Endothelial cell of umbilical vein (primary cell): ENCODE results near the gene TMEM253. TPM values are rescaled to one million over a fixed set of nuclear protein-coding genes. Genes with fewer than 3 reads are reported as not detected.

Experiments used
- BruUV-seq: library from RNA; stranded (reverse); fragments of 400-500 nt; replicated peaks from 2 replicates; lab custom pipeline; 2021; lab: Mats Ljungman, UMichigan
- CTCF ChIA-PET: fragments of 300-600, 350-600 bp; sonication (Branson Sonifier 250); formaldehyde crosslinking; loops from one replicate; lab custom pipeline; 2021; ENCODE audit warnings: antibody characterized with exemption, inconsistent platforms; lab: Charles Lee
- POLR2A ChIA-PET: fragments of 300-600, 350-600 bp; sonication (Branson Sonifier 250); formaldehyde crosslinking; loops from one replicate; lab custom pipeline; 2021; ENCODE audit warnings: antibody characterized with exemption, inconsistent platforms; lab: Charles Lee
- DNase-seq: peaks from one replicate; pipeline ENCODE4 v3.0.0-alpha.2; 2011; ENCODE audit warnings: low read depth, low spot score
- FAIRE-seq: peaks from 2 replicates; lab custom pipeline; 2011; peaks lifted over from hg19 to GRCh38; lab: Jason Lieb, UNC
- H2AFZ ChIP-seq: 2 replicates; pipeline ENCODE4 v1.6.0; 2012; ENCODE audit warnings: low read depth, low read length, control low read depth, inconsistent platforms
- H3K27ac ChIP-seq: 2 replicates; pipeline ENCODE4 v1.5.1; 2011; ENCODE audit warnings: low read depth, mild to moderate bottlenecking, control low read depth, low read length, moderate library complexity; ENCODE audit not compliant: insufficient read depth
- H3K27me3 ChIP-seq, 2 experiments: 2 replicates each; pipeline versions ENCODE4 v1.6.0 to v1.6.1; 2011; ENCODE audit warnings: low read length in 2 of 2, mixed read lengths in 1 of 2; ENCODE audit not compliant: control insufficient read depth in 2 of 2, insufficient read depth in 2 of 2
- H3K36me3 ChIP-seq, 2 experiments: 2 replicates in 1 of 2; 3 replicates in 1 of 2; pipeline ENCODE4 v1.5.1; 2011; ENCODE audit warnings: low read length in 2 of 2, mild to moderate bottlenecking in 1 of 2, moderate library complexity in 1 of 2; ENCODE audit not compliant: control insufficient read depth in 2 of 2, insufficient read depth in 2 of 2; ENCODE audit errors: extremely low read depth in 1 of 2
- H3K4me1 ChIP-seq: 3 replicates; pipeline ENCODE4 v1.5.1; 2011; ENCODE audit warnings: mild to moderate bottlenecking, low read length; ENCODE audit not compliant: control insufficient read depth, insufficient read depth; ENCODE audit errors: extremely low read depth
- H3K4me2 ChIP-seq: 2 replicates; pipeline ENCODE4 v1.6.1; 2011; ENCODE audit warnings: low read length, control low read depth, mixed read lengths; ENCODE audit not compliant: insufficient read depth
- H3K4me3 ChIP-seq, 3 experiments: fragments of 200-600 bp in 1 of 3; sonication (generic), shearing (Covaris generic) in 1 of 3; replicated peaks in 1 of 3; 2 replicates each; pipeline ENCODE4 v1.5.1; 2011 to 2016; ENCODE audit warnings: control low read depth in 3 of 3, low read length in 3 of 3, mild to moderate bottlenecking in 2 of 3, inconsistent platforms in 1 of 3, low read depth in 1 of 3, moderate library complexity in 1 of 3; ENCODE audit not compliant: insufficient read depth in 1 of 3
- H3K79me2 ChIP-seq: 2 replicates; pipeline ENCODE4 v1.6.0; 2012; ENCODE audit warnings: low read length, inconsistent platforms; ENCODE audit not compliant: control insufficient read depth, insufficient read depth
- H3K9ac ChIP-seq: replicated peaks from 2 replicates; pipeline ENCODE3; 2011; ENCODE audit warnings: low read length, control low read depth; ENCODE audit not compliant: insufficient read depth; ENCODE audit errors: extremely low read depth
- H3K9me1 ChIP-seq: replicated peaks from 3 replicates; pipeline ENCODE4 v1.6.0; 2011; ENCODE audit warnings: mild to moderate bottlenecking, low read length; ENCODE audit not compliant: control insufficient read depth, insufficient read depth; ENCODE audit errors: extremely low read depth
- H3K9me3 ChIP-seq: replicated peaks from 2 replicates; pipeline ENCODE4 v1.5.1; 2012; ENCODE audit warnings: low read length, inconsistent platforms; ENCODE audit not compliant: control insufficient read depth, insufficient read depth
- H4K20me1 ChIP-seq: replicated peaks from 2 replicates; pipeline ENCODE3; 2011; ENCODE audit warnings: mild to moderate bottlenecking, low read length; ENCODE audit not compliant: control insufficient read depth, insufficient read depth; ENCODE audit errors: extremely low read depth
- EZH2 ChIP-seq: IDR thresholded peaks from 2 replicates; pipeline ENCODE4 v1.6.1; 2012; ENCODE audit warnings: borderline replicate concordance, low read depth, mild to moderate bottlenecking, moderate library complexity, low read length, inconsistent platforms; ENCODE audit not compliant: severe bottlenecking
- FOS ChIP-seq: IDR thresholded peaks from 2 replicates; pipeline ENCODE4 v1.6.1; 2011; ENCODE audit warnings: mild to moderate bottlenecking, low read length, moderate library complexity, borderline replicate concordance; ENCODE audit not compliant: insufficient read depth
- GATA2 ChIP-seq: IDR thresholded peaks from 2 replicates; pipeline ENCODE4 v1.7.0; 2011; ENCODE audit warnings: low read depth, mild to moderate bottlenecking, moderate library complexity, mixed read lengths, low read length; ENCODE audit not compliant: insufficient read length, insufficient read depth
- JUN ChIP-seq: IDR thresholded peaks from 2 replicates; pipeline ENCODE4 v1.6.1; 2011; ENCODE audit warnings: borderline replicate concordance, low read depth; ENCODE audit not compliant: insufficient read length, insufficient read depth
- MYC ChIP-seq: IDR thresholded peaks from one replicate; pipeline ENCODE4 v1.6.1; 2011; ENCODE audit warnings: mild to moderate bottlenecking, low read depth, low read length
- POLR2A ChIP-seq: IDR thresholded peaks from 2 replicates; pipeline ENCODE4 v1.6.1; 2012; ENCODE audit warnings: low read depth, mild to moderate bottlenecking, control low read depth, low read length
- POLR2AphosphoS5 ChIP-seq: IDR thresholded peaks from 2 replicates; pipeline ENCODE4 v1.6.1; 2012; ENCODE audit warnings: low read depth, mild to moderate bottlenecking, control low read depth, low read length, moderate library complexity; ENCODE audit not compliant: insufficient read depth
- dilution Hi-C: fragments of 300-500 bp; cut with MboI; formaldehyde crosslinking; loops from one replicate; pipeline ENCODE4 v1.15.0; 2019; ENCODE audit warnings: low sequenced_read_pairs; ENCODE audit not compliant: extremely low pct_ligation_motif_present
- intact Hi-C: fragments of 100-400 bp; cut with micrococcal nuclease; formaldehyde crosslinking; loops from one replicate; pipeline ENCODE4 v1.10.0; 2022
- polyA plus RNA-seq, 4 experiments: library from polyadenylated mRNA; depleted of rRNA in 3 of 4; stranded (reverse) in 3 of 4; unstranded in 1 of 4; fragments of >200 nt; gene quantifications; 2 replicates each; pipeline versions ENCODE4 v1.2.1 to v1.2.3, GENCODE V29; 2011 to 2012; ENCODE audit warnings: missing spikeins in 1 of 4
- total RNA-seq: library from RNA; stranded (reverse); gene quantifications from 2 replicates; pipeline ENCODE4 v1.2.3, GENCODE V29; 2021
- TF ChIP-seq, protein P1 (sequence below): IDR thresholded peaks from 2 replicates; pipeline ENCODE4 v1.6.1; 2011; ENCODE audit not compliant: insufficient read depth, insufficient read length
- TF ChIP-seq, protein P2 (sequence below), 2 donors: IDR thresholded peaks; 1 replicate in 1 of 2; 2 replicates in 1 of 2; pipeline ENCODE4 v1.5.1; 2011; ENCODE audit warnings: low read length in 2 of 2, mild to moderate bottlenecking in 2 of 2, moderate library complexity in 2 of 2, control low read depth in 1 of 2, inconsistent platforms in 1 of 2, low read depth in 1 of 2; ENCODE audit not compliant: insufficient read depth in 1 of 2; ENCODE audit errors: extremely low read depth in 1 of 2

TMEM253 gene
- total and polyA plus RNA-seq, 2 donors (not counting 3 experiments of a cell fraction or from before 2014, with no cell fraction given), result 0.25 TPM; not detected in 1

DNA sequence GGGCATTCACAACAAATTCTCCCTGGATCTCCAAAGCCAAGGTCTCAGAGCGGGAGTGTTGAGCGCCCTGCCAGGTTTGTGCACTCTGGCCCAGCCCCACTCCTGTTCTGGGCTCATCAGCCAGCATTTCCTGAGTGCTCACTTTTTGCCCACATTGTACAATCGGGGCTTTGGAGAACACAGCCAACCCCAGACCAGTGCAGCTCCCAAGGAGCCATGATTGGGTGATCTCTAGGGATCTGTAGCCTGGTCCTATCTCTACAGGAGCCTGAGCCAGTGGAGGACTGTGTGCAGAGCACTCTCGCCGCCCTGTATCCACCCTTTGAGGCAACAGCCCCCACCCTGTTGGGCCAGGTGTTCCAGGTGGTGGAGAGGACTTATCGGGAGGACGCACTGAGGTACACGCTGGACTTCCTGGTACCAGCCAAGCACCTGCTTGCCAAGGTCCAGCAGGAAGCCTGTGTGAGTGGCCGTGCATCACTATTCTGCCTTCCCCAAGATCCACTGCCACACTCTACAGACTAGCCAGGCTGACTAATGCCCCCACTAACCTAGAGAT, 28.0 kb upstream of the TMEM253 start:
- ChIA-PET POLR2A (interaction anchor here (1.9 kb wide), 1 partner anchor 32 kb away, joined by 4 read pairs; no protein-coding TSS in a partner anchor), CTCF (interaction anchor here (1.0 to 3.4 kb wide), 5 partner anchors 20 to 58 kb away, joined by 3 to 49 read pairs (median 33); no protein-coding TSS in a partner anchor)
- H3K9ac ChIP-seq, result no peak overlapping the region
- H3K27me3 ChIP-seq, result peaks cover 14 to 27% of the 10 kb centered on the region in 2 experiments
- no peaks in the 10 kb centered on the region for H3K9me3 ChIP-seq
- no peak overlapping the region for H3K27ac ChIP-seq
- intact Hi-C loops (no loop called here), dilution Hi-C loops (no loop called here)
- H3K79me2 ChIP-seq, result no peaks in the 10 kb centered on the region
- no peak for DNase-seq
- no TSS peak for BruUV-seq
- H3K4me3 ChIP-seq, result no peak overlapping the region
- peaks cover 10% of the 10 kb centered on the region for H3K4me1 ChIP-seq
- peaks cover 0 to 4% of the 10 kb centered on the region in 2 experiments for H3K36me3 ChIP-seq
- no peak overlapping the region for H2AFZ ChIP-seq
- H3K4me2 ChIP-seq, result no peak overlapping the region
- no peak for FAIRE-seq
- TF ChIP-seq JUN, result no peak
- TF ChIP-seq POLR2AphosphoS5, result no peak
- TF ChIP-seq, protein P1, sequence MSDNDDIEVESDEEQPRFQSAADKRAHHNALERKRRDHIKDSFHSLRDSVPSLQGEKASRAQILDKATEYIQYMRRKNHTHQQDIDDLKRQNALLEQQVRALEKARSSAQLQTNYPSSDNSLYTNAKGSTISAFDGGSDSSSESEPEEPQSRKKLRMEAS, result no peak
- no peaks in the 10 kb centered on the region for H4K20me1 ChIP-seq
- no peaks in the 10 kb centered on the region for H3K9me1 ChIP-seq

DNA sequence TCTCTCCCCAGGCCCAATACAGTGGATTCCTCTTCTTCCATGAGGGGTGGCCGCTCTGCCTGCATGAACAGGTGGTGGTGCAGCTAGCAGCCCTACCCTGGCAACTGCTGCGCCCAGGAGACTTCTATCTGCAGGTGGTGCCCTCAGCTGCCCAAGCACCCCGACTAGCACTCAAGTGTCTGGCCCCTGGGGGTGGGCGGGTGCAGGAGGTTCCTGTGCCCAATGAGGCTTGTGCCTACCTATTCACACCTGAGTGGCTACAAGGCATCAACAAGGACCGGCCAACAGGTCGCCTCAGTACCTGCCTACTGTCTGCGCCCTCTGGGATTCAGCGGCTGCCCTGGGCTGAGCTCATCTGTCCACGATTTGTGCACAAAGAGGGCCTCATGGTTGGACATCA, 26.9 kb upstream of the TMEM253 start:
- POLR2A ChIA-PET, result no interaction called here
- no peak for TF ChIP-seq JUN
- no peak for TF ChIP-seq FOS
- TF ChIP-seq, protein P1, result no peak
- TF ChIP-seq POLR2AphosphoS5, result no peak
- TF ChIP-seq EZH2, result no peak
- TF ChIP-seq MYC, result no peak
- TF ChIP-seq, protein P2, sequence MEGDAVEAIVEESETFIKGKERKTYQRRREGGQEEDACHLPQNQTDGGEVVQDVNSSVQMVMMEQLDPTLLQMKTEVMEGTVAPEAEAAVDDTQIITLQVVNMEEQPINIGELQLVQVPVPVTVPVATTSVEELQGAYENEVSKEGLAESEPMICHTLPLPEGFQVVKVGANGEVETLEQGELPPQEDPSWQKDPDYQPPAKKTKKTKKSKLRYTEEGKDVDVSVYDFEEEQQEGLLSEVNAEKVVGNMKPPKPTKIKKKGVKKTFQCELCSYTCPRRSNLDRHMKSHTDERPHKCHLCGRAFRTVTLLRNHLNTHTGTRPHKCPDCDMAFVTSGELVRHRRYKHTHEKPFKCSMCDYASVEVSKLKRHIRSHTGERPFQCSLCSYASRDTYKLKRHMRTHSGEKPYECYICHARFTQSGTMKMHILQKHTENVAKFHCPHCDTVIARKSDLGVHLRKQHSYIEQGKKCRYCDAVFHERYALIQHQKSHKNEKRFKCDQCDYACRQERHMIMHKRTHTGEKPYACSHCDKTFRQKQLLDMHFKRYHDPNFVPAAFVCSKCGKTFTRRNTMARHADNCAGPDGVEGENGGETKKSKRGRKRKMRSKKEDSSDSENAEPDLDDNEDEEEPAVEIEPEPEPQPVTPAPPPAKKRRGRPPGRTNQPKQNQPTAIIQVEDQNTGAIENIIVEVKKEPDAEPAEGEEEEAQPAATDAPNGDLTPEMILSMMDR (IDR thresholded peaks at IDR 0.05; ENCODE audit: extremely low read depth in 1 of 2, insufficient read depth in 1 of 2, low read depth in 1 of 2, low read length in 2 of 2), result no peak
- TF ChIP-seq GATA2, result no peak
- TF ChIP-seq POLR2A, result no peak

More for the DNA sequence above, 26.9 kb upstream of the TMEM253 start:
- FAIRE-seq (no peak), DNase-seq (no peak)
- Histone ChIP-seq H2AFZ (no peak overlapping the region), H3K4me3 (no peak overlapping the region), H3K79me2 (no peaks in the 10 kb centered on the region), H3K4me1 (peaks cover 10% of the 10 kb centered on the region), H3K27me3 (peaks cover 8 to 18% of the 10 kb centered on the region in 2 experiments), H4K20me1 (no peaks in the 10 kb centered on the region), H3K9me3 (no peaks in the 10 kb centered on the region), H3K9me1 (no peaks in the 10 kb centered on the region), H3K9ac (no peak overlapping the region), H3K36me3 (peaks cover 0 to 6% of the 10 kb centered on the region in 2 experiments), H3K27ac (no peak overlapping the region), H3K4me2 (no peak overlapping the region)
- BruUV-seq, result no TSS peak
- CTCF ChIA-PET, result interaction anchor here (1.7 to 1.8 kb wide), 2 partner anchors 30 to 59 kb away, joined by 5 to 7 read pairs; no protein-coding TSS in a partner anchor
- dilution Hi-C loops, result no loop called here
- intact Hi-C loops, result no loop called here
